Measurements from ENCODE around the gene COL20A1.

DNA sequence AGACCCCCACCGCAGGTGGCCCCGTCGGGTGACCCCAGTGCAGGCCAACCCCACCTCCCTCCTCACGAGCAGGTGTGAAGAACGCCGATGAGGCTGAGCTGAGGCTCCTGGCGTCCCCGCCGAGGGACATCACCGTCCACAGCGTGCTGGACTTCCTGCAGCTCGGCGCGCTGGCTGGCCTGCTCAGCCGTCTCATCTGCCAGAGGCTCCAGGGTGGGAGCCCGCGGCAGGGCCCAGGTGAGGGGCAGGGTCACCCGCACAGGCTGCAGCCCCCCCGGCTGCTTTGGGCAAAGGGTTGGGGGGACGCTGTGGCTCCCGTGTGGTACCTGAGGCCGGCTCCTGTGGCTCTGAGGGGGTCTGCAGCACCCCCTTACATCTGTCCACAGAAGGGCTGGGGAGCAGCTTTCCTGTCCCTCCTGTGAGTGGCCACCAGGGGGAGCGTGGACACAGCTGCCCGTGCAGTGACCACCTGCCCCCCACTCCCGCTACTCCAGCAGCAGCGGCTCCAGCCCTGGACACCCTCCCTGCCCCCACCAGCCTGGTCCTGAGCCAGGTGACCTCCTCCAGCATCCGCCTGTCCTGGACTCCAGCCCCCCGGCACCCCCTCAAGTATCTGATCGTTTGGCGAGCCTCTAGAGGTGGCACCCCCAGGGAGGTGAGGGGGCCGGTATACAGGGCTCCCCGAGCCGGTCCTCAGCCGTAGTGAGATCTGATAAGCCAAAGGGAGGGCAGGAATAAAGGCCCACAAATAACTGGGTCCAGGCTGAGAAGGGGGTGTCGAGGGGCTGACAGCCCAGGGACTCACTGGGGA lies 16.5 kb downstream of the COL20A1 start:
- TF ChIP-seq EZH2 (IDR thresholded peaks at IDR 0.05; ENCODE audit: insufficient read depth, poor library complexity, severe bottlenecking), result no peak
- no peak for TF ChIP-seq EZH2phosphoT487 (IDR thresholded peaks at IDR 0.05; ENCODE audit: insufficient read depth, low read depth)
